ENCODE results near the gene TBKBP1.
"Not testable (repeated sequence)": the region's sequence is repeated elsewhere in the genome, so short reads cannot be mapped to it uniquely, and the experiment has no call there.

TBKBP1 gene

DNA sequence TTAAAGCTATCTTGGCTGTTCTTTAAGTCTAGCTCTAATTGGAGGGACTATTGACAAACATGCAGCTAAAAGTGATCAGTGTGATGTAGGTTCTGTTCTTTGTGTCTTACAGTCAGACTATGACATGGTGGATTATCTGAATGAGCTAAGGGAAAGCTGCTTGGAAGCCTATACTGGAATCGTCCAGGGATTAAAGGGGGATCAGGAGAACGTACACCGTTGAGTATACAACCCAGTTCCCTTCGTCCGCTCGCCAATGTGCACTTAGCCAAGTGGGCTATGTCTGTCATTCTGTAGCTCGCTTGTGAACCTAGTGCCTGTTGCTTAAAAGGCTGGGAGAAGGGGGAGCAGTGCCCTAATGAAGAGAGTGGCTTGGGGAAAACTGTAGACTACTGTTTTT is 15.8 kb upstream of the TBKBP1 start:
- no peak for DNase-seq (ENCODE audit: low read depth, low spot score)

GRCh38 chr17:47682138-47682537 is 11.8 kb upstream of the TBKBP1 start:
- DNase-seq (ENCODE audit: low read depth, low spot score): no peak

DNA sequence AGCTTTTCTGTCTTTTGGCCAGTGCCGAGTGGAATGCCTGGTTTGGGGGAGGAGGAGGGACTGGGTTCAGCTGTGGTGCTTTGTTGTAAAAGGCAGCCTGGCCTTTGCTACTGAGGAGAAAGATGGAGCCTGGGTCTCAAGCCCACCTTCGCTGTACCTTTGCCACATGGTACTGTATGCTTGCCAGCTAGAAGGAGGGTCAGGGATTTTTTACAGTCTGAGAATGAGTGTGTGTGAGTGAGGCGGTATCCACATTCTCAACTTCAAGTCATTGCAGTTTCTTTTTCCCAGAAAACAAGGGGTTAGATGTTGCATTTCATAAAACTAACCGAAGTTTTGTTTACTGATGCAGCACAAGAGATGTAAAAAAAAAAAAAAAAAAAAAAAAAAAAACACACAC is 11.2 kb upstream of the TBKBP1 start:
- not testable (repeated sequence) for DNase-seq (ENCODE audit: low read depth, low spot score)

DNA sequence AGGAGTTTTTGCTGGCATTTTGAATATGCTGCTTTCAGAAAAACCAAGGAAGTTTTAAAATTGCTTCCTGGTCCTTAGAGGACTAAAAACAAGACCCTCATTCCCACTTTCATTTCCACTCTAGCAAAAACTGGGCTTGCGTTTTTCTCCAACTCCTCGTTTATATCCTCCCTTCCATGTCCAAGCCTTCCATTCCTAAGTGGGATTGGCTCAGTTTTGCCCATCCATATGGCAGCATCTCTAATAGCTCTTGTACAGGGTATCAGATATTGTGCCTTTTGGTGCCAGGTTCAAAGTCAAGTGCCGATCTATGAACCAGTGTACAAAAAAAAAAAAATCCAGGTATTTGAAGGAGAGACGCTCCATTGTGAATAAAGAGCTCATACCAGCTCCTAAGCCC is 9.9 kb upstream of the TBKBP1 start:
- no peak for DNase-seq (ENCODE audit: low read depth, low spot score)

- no peak for DNase-seq (ENCODE audit: low read depth, low spot score)
Observed at GRCh38 chr17:47684535-47685193, 9.3 kb upstream of the TBKBP1 start.

DNA sequence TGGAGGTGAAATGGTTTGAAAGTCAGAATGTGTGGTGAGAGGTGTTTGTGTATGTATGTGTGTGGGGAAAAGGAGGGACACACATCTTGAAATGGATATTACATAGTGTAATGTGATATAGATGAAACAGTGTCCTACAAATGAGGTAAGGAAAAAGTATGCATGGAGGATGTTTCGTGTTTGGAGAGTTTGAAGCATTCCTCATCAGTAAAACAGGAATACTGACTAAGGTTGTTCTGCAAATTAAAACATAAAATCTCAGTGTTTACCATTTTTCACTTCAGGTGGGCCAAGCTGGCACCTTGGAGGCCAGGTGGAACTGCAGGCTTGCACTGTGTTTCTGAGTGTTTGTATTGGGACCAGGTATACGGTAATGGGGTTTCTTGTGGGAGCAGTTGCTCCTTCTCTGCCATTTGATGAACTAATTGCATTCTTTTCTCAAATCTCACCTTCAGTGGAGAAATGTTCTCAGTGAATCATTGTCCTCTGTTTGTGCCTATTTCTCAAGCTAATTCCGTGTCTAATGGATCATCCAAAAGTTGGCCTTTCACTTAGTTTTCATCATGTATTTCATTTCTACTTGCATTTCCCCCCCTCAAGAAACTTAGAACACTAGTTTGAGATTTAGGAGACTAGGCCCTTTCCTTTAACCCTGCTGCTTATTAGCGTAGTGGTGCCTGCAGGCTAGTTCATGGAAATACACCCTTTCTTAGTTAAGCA is 8.2 kb upstream of the TBKBP1 start:
- no peak for DNase-seq (ENCODE audit: low read depth, low spot score)

DNA sequence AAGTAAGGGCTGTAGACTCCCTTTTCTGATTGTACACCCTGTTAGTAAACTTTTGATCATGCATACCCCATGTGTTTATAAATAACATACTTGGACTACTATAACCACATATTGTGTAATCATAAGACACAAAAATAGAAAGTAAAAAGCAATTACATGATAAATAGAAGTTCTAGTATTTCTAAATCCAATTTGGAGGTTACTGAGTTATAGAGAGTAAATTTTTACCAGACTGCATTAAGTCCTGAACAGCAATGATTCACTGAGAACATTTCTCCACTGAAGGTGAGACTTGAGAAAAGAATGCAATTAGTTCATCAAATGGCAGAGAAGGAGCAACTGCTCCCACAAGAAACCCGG is 7.7 kb upstream of the TBKBP1 start:
- DNase-seq (ENCODE audit: low read depth, low spot score): no peak

- DNase-seq (ENCODE audit: low read depth, low spot score): no peak
Observed at GRCh38 chr17:47686664-47687327, 7.2 kb upstream of the TBKBP1 start.

GRCh38 chr17:47687328-47687690 is 6.7 kb upstream of the TBKBP1 start:
- DNase-seq (ENCODE audit: low read depth, low spot score): no peak

DNA sequence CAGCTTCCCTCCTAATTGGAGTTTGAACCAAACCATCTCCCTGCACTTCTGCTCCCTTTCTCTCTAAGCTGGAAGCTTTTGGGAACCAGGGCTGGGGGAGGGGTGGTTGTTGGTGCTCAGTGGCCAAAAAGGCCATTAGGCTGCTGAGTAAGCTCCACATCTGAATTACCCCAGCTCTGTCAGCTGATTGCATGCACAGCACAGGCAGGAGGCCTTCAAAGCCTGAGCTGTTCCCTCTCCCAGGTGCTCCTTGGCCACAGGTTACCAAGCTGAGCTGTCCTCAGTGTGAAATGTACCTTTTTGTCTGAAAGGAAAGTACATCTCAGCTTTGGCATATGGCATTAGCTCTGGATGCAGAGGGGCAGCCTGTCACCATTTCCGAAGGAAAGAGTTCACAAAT is 6.2 kb upstream of the TBKBP1 start:
- DNase-seq (ENCODE audit: low read depth, low spot score): no peak

GRCh38 chr17:47690121-47690520 is 3.8 kb upstream of the TBKBP1 start:
- DNase-seq (ENCODE audit: low read depth, low spot score): no peak

- DNase-seq (ENCODE audit: low read depth, low spot score): no peak
Observed at GRCh38 chr17:47692137-47692894, 1.6 kb upstream of the TBKBP1 start.

DNA sequence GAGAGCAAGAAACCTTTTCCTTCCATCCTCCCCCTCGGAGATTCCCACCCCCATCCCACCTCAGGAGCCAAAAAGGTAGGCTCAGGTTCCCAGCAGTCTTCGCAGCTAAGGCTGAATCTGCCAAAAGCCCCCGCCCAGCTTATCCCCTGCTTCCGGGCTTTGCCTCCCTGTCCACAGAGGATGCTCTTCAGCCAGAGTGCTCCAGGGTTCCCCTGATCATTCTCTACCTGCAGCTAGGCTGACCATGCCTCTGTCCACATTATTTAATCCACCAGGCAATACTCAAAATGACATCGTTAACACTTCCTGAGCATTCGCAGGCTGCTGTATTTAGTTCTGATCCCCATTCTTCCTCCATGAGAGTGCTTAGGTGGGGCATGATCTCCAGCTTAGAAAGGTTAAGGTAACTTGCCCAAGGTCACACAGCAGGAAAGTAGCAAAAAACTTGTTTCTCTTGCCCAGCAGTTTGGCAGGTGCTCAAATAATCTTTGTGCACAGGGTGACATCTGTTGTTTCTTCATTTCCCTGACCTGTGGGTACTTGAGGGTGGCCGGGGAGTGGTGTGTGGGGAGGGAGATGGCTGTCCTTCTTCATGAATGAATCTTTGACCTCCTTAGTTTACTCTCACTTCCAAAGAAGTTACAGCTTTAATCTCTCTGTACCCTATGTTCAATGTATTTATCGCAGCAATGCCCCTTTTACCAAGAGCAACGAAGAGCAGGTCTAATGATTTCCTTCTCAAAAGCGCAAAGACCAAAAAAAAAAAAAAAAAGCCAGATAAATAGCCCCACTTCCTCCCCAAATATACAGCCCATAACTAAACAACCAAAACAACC is 848 bp upstream of the TBKBP1 start:
- no peak for DNase-seq (ENCODE audit: low read depth, low spot score)

GRCh38 chr17:47694581-47695428 is 844 bp downstream of the TBKBP1 start:
- DNase-seq (ENCODE audit: low read depth, low spot score): no peak

DNA sequence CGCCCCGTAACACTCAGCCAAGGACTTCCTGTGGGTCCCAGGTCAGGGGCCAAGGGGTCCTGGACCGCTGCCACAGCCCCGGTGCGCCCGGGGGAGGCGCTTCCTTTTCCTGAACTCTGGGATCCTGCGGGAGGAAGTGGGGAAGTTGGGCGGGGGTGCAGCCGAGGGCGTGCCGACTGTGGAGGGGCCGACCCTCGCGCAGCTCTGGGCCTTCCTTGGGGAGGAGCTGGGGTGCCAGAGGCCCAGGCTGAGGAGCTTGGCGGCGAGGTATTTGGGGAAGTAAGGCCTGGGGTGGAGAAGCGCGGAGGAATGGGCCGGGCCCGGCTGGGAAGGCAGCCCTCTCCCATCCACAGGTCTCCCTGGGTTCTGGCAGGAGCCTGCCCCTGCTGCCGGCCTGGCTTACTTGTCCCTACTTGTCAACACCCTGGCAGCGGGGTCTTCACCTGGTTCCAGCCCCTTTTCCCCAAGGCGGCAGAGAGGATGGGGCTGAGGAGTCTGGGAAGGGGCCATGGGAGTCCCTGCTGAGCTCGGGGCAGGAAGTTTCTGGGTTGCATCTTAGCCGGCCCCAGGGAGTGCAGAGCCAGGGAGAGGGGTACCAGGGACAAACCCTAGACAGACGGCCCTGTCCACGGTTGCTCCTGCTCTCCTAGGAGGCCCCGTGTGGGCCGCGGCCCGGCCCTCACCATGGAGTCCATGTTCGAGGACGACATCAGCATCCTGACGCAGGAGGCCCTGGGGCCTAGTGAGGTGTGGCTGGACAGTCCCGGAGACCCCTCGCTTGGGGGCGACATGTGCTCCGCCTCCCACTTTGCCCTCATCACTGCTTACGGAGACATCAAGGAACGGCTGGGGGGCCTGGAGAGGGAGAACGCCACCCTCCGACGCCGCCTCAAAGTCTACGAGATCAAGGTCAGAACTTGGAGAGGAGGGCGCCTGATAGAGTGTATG is 1.7 kb downstream of the TBKBP1 start:
- DNase-seq (ENCODE audit: low read depth, low spot score): no peak

DNA sequence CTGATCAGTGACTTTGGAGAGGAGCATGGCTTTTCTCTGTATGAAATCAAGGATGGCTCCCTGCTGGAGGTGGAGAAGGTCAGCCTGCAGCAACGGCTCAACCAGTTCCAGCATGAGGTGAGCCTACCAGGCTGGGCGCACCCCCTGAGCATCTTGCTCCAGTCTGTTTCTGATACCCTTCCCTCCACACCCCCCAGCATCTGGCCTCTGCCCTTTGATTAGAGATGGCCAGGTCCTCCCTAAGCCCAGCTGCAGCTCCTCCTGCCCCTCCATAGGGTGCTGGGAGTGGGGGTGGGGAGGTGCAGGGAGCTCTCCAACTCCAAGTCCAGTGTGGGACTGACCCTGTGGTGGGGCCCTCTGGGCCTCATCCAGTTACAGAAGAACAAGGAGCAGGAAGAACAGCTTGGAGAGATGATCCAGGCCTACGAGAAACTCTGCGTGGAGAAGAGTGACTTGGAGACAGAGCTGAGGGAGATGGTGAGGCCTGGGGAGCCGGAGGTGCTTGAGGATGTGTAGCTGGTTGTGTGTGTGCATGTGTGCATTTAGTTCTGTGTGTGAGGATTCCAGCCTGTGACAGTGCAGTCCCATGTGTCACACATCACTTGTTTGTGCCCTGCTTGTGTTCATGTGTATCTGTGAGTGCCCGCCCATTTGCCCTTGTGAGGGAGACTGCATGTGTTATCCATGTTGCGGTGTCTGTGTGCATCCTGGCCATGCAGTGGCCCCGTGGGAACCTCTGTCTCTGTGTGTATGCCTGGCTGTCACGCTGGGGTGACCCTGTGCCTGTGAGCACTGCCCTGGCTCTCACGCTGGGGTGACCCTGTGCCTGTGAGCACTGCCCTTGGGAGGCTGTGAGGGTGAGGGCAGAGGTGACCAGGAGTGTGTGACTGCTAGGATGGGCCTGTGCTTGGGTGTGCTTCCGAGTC is 3.0 kb downstream of the TBKBP1 start:
- DNase-seq (ENCODE audit: low read depth, low spot score): no peak

DNA sequence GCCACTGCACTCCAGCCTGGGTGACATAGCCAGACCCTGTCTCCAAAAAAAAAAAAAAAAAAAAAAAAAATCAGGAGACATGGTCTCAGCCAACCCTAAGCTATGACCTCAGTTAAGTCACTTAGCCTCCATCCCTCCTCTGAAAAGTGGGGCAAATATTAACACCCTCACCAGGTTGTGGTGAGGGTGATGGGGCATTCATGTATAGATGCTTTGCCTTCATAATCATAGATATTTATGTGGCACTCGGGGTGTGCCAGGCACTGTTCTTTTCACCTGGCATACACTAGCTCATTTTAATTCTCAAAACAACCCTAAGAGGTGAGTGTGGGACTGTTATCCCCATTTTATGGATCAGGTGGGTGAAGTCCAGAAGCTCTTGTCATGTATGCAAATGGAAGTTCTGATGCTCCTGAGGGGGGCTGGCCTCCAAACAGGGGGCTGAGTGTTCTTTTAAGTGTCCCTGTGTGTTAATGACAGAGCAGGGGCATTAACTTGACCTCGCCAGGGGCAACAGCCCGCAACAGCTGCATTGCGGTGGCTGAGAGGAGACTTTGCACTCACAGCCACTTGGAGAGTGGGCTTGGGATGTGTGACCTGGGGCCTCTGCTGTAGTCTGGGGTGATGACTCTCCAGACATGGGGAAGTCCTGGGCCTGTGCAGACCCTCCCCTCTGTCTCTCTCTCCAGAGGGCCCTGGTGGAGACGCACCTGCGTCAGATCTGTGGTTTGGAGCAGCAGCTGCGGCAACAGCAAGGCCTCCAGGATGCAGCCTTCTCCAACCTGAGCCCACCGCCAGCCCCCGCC is 4.1 kb downstream of the TBKBP1 start:
- DNase-seq (ENCODE audit: low read depth, low spot score): no peak

All from iPS DF 19.7 (cell line).